MCF 10A (cell line): ENCODE measurements around the gene CTBP2. TPM values are rescaled to one million over a fixed set of nuclear protein-coding genes. Genes with fewer than 3 reads are reported as not detected.

ENCODE experiments used
- BruUV-seq: library from RNA; stranded (reverse); fragments of 400-500 nt; replicated peaks from 2 replicates; lab custom pipeline; 2021; lab: Mats Ljungman, UMichigan
- CTCF ChIA-PET: fragments of 300-600 bp; sonication (Branson Sonifier 250); formaldehyde crosslinking; extraction: SDS; loops from one replicate; lab custom pipeline; 2021; ENCODE audit warnings: antibody characterized with exemption, inconsistent platforms; lab: Yijun Ruan, JAX
- POLR2A ChIA-PET: fragments of 300-600, 350-650 bp; sonication (Branson Sonifier 250); formaldehyde crosslinking; extraction: SDS; loops from one replicate; lab custom pipeline; 2020; ENCODE audit warnings: antibody characterized with exemption, inconsistent platforms; lab: Yijun Ruan, JAX
- DNase-seq: peaks from one replicate; pipeline ENCODE4 v3.0.0-alpha.2; 2018; ENCODE audit not compliant: unreplicated experiment
- H3K27ac Mint-ChIP-seq: one replicate; pipeline ENCODE4 v1.8.0; 2022; ENCODE audit warnings: mild to moderate bottlenecking, low read depth, mixed read lengths; ENCODE audit not compliant: unreplicated experiment
- H3K27me3 Mint-ChIP-seq: one replicate; pipeline ENCODE4 v1.8.0; 2022; ENCODE audit warnings: mixed read lengths; ENCODE audit not compliant: insufficient read depth, unreplicated experiment
- H3K36me3 Mint-ChIP-seq: one replicate; pipeline ENCODE4 v1.8.0; 2022; ENCODE audit warnings: mild to moderate bottlenecking, moderate library complexity, mixed read lengths; ENCODE audit not compliant: insufficient read depth, unreplicated experiment
- H3K4me1 Mint-ChIP-seq: one replicate; pipeline ENCODE4 v1.8.0; 2022; ENCODE audit warnings: mixed read lengths; ENCODE audit not compliant: insufficient read depth, unreplicated experiment
- H3K4me3 Mint-ChIP-seq: one replicate; pipeline ENCODE4 v1.8.0; 2022; ENCODE audit warnings: mild to moderate bottlenecking, moderate library complexity, mixed read lengths; ENCODE audit not compliant: unreplicated experiment
- H3K9me3 Mint-ChIP-seq: one replicate; pipeline ENCODE4 v1.8.0; 2022; ENCODE audit warnings: mixed read lengths; ENCODE audit not compliant: unreplicated experiment
- CTCF ChIP-seq: fragments of 200-600 bp; IDR thresholded peaks from one replicate; pipeline ENCODE4 v1.8.0; 2022; ENCODE audit warnings: antibody characterized with exemption, mild to moderate bottlenecking; ENCODE audit not compliant: unreplicated experiment
- intact Hi-C: fragments of 100-400 bp; cut with micrococcal nuclease; formaldehyde crosslinking; loops from 2 replicates; pipeline ENCODE4 v1.14.1; 2022
- total RNA-seq: library from RNA; stranded (reverse); gene quantifications from 2 replicates; pipeline ENCODE4 v1.2.3, GENCODE V29; 2022

The CTBP2 gene
- total RNA-seq, 1 experiment from 2014 or later: 152 TPM

- BruUV-seq: no TSS peak
- Mint-ChIP-seq H3K9me3 (no peaks in the 10 kb centered on the region), H3K4me1 (no peaks in the 10 kb centered on the region), H3K27me3 (no peaks in the 10 kb centered on the region), H3K27ac (no peak overlapping the region), H3K36me3 (no peaks in the 10 kb centered on the region), H3K4me3 (no peak overlapping the region)
- CTCF ChIA-PET: interaction anchor here (1.1 to 1.4 kb wide), 2 partner anchors 159 to 424 kb away, joined by 4 read pairs; no protein-coding TSS in a partner anchor
- no peak for DNase-seq
- TF ChIP-seq CTCF: no peak
- POLR2A ChIA-PET: no interaction called here
- intact Hi-C loops: no loop called here
Observed at GRCh38 chr10:125206623-125207022, 46.3 kb upstream of the CTBP2 start.

- no peaks in the 10 kb centered on the region for H3K27me3 Mint-ChIP-seq
- ChIA-PET POLR2A (no interaction called here), CTCF (interaction anchor here (0.6 to 1.1 kb wide), 3 partner anchors 13 to 425 kb away, joined by 3 to 5 read pairs (median 4); no protein-coding TSS in a partner anchor)
- BruUV-seq: no TSS peak
- intact Hi-C loops: no loop called here
- H3K9me3 Mint-ChIP-seq: no peaks in the 10 kb centered on the region
- no peaks in the 10 kb centered on the region for H3K36me3 Mint-ChIP-seq
- no peak overlapping the region for H3K27ac Mint-ChIP-seq
- H3K4me3 Mint-ChIP-seq: no peak overlapping the region
- peaks cover 10% of the 10 kb centered on the region for H3K4me1 Mint-ChIP-seq
- TF ChIP-seq CTCF: no peak
- no peak for DNase-seq
Observed at GRCh38 chr10:125205431-125205830, 45.1 kb upstream of the CTBP2 start.

- Mint-ChIP-seq H3K4me1 (peaks cover 16% of the 10 kb centered on the region), H3K27me3 (no peaks in the 10 kb centered on the region), H3K9me3 (no peaks in the 10 kb centered on the region), H3K27ac (no peak overlapping the region), H3K4me3 (no peak overlapping the region), H3K36me3 (no peaks in the 10 kb centered on the region)
- BruUV-seq: no TSS peak
- intact Hi-C loops: no loop called here
- TF ChIP-seq CTCF: no peak
- ChIA-PET POLR2A (no interaction called here), CTCF (no interaction called here)
- DNase-seq: no peak
Observed at GRCh38 chr10:125204400-125204799, 44.0 kb upstream of the CTBP2 start.

- Mint-ChIP-seq H3K36me3 (no peaks in the 10 kb centered on the region), H3K4me1 (peaks cover 16% of the 10 kb centered on the region), H3K27me3 (no peaks in the 10 kb centered on the region), H3K27ac (no peak overlapping the region), H3K4me3 (no peak overlapping the region), H3K9me3 (no peaks in the 10 kb centered on the region)
- CTCF ChIA-PET: interaction anchor here (0.8 to 1.0 kb wide), 2 partner anchors 26 to 312 kb away, joined by 3 to 8 read pairs; no protein-coding TSS in a partner anchor
- intact Hi-C loops: no loop called here
- DNase-seq: no peak
- TF ChIP-seq CTCF: no peak
- no TSS peak for BruUV-seq
- POLR2A ChIA-PET: interaction anchor here (0.7 to 1.1 kb wide), 2 partner anchors 11 to 107 kb away, joined by 3 to 4 read pairs; no protein-coding TSS in a partner anchor
Observed at GRCh38 chr10:125203186-125203800, 42.9 kb upstream of the CTBP2 start.
